CD4-positive, alpha-beta T cell treated with Interferon alpha-2 for 1 hour (primary cell): ENCODE data around the gene BCL7C.
A peak's percentile ranks its signal among the peaks of the same experiment; 100 is the strongest.
"Not testable (repeated sequence)": the region's sequence is repeated elsewhere in the genome, so short reads cannot be mapped to it uniquely, and the experiment has no call there.

Experiments
- DNase-seq, 2 donors: peaks; one replicate each; pipeline ENCODE4 v3.0.0-alpha.2; 2020 to 2022

The BCL7C gene

DNA sequence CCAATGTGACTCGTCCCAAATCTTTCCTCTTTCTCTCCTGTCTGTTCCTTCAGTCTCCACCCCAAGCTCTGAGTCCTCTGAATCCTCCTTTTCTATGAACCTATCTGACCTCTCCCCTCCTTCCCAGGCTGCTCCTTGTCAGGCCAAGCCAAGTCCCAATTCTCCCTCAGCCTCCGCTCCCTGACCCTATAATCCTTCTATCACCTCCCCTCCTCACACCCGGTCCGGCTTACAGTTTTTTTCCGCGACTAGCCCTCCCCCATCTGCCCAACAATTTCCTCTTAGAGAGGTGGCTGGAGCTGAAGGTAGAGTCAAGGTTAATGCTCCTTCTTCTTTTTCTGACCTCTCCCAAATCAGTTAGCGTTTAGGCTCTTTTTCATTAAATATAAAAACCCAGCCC is 33.1 kb downstream of the BCL7C start:
- not testable (repeated sequence) for DNase-seq

DNA sequence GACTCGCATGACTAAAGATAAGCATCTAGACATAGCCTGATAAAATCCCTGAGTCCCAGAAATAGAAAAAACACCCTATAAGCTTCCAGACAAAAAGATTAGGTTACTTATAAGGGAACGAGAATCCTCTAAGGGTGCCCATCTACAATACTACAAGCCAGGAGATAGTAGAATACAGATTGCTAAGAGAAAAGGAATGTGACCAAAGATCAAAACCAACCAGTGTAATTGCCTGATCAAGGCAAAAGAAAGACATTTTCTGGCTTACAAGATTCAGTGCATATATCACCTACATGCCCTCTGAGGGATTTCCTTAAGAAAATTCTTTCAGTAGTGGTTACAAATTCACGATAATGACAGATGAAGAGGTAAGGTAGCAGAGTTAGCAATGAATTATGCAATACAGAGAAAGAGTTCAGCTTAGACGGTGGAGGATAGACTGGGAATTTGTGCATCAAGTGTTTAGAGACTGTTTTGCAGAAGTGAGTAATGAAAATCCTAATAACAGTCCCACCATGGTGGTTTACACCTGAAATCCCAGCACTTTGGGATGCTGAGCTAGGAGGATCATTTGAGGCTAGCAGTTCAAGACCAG is 35.0 kb downstream of the BCL7C start:
- no peak for DNase-seq

DNA sequence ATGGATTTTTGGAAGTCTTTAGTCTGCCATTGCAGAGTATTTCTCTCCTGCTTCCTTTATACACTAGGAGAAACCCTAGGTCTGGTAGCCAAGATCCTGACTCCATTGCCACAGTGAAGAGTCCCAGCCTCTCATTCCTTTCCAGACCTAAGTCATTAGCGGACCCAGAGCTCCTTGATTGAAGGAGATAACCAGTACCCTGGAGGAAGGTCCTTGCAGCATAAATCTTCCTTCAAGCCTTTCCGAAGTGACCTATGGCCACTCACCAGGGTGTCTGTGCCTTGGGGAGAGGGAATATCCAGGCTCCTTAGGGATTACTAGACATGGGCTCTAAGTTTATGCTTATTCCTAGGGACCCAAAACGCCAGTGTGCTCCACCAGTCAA is 35.8 kb downstream of the BCL7C start:
- DNase-seq, result no peak

GRCh38 chr16:30853758-30854157 is 40.1 kb downstream of the BCL7C start:
- no peak for DNase-seq

GRCh38 chr16:30850246-30850645 is 43.6 kb downstream of the BCL7C start:
- DNase-seq, result no peak

DNA sequence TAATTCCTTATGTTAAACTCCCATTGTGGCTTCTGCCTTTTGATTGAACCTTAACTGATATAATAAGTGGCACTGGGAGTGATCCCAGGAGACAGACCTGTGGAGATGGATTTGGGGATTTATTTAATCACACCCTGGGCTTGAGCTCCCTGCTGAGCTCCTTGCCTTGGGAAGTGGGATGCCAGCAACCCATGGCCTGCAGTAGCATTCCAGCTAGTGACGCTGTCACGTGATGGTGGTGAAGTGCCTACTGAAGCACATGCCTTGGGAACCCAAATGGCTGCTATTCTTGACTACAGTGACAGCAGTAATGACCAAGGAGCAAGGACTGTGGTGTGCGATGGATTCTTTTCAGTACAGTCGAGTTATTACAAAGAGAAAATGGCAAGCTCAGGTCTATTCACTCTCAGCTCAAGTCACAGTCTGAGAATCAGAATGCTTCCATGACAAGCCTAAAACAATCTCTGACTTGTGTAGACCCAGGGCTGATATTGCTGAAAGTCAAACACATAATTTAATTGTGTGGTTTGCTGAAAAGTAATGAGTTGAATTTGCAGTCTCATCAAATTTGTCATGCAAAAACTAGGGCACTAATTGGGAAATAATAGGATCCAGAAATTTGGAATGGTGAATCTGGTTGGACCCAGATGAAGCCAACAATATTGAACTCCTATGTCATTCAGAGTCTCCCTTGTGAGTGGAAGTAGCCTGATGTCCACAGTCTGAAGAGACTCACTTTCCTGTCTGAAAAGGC is 47.1 kb downstream of the BCL7C start:
- no peak for DNase-seq

DNA sequence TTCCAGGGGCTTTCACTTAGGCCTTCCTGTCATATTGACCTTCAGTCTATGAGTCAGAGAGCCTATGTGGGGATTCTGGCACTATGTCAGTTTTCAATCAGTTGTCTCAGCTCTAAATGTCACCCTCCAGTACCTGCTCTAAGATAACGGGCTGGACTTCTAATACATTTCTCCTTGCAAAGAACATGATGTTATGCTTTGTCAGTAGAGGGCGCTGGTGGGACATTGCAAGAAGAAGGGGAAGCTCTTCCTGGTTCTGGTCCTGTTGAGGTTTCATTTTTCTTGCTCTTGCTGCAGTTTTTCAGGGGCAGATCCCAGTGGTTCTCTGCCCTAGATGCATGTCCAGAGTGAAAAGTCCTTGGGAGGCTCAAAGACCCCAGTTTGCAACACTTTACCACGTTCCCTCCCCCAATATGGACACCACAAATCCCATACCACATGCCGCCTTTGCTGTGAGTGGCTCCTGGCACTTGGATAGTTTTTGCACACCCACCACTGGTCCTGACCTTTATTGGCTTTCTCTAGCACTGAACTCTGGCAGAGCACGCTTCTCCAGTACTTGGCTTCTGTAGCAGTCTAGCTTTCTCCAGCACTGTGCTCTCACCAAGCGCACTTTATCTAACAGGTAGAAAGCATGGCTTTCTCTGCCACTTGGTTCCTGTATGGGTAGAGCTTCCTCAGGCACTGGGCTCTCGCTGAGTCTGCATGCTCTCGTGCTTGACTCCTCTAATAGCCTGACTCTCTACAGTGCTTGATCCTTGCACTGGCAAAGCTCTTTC is 49.0 kb downstream of the BCL7C start:
- DNase-seq, result peak; percentile 84 to 90

GRCh38 chr16:30844346-30844670 is 49.6 kb downstream of the BCL7C start:
- DNase-seq, result no peak

GRCh38 chr16:30843501-30843900 is 50.4 kb downstream of the BCL7C start:
- no peak for DNase-seq

- no peak for DNase-seq
These were observed 50.9 kb downstream of the BCL7C start for GRCh38 chr16:30842971-30843370.

GRCh38 chr16:30841332-30841731 is 52.5 kb downstream of the BCL7C start:
- DNase-seq, result no peak

- DNase-seq, result no peak
These were observed 53.3 kb downstream of the BCL7C start for GRCh38 chr16:30840611-30841010.

- no peak for DNase-seq
These were observed 54.2 kb downstream of the BCL7C start for GRCh38 chr16:30839523-30840227.

- no peak for DNase-seq
These were observed 54.9 kb downstream of the BCL7C start for GRCh38 chr16:30838876-30839471.

DNA sequence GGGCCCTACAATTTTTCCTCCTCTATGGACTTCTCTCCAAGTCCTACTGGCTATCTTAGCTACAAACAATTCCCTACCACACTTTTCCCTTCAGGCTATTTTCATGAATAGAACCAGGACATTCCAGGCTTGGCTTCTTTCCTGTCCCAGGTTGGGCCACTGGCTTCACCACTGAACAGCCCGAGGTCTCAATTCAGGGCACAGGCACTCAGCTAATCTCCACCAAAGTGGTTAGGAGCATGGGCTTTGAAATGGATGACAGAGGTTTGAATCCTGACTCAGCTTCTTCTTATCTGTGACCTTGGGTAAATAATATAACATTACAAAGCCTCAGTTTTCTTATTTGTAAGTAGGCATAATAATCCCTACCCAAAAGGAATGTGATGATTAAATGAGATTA is 56.0 kb downstream of the BCL7C start:
- DNase-seq, result no peak
